Measurements from ENCODE around the gene PDE4B. TPM values are rescaled to one million over a fixed set of nuclear protein-coding genes. Genes with fewer than 3 reads are reported as not detected.

PDE4B gene
- total RNA-seq, 2 donors from 2014 or later = 18.1 to 55.4 TPM

- Histone ChIP-seq H3K9me3 (no peaks in the 10 kb centered on the region), H3K4me1 (replicated peaks) (no peaks in the 10 kb centered on the region), H3K27ac (no peak overlapping the region), H3K4me3 (no peak overlapping the region), H3K36me3 (no peaks in the 10 kb centered on the region), H3K27me3 (replicated peaks; ENCODE audit: insufficient read depth) (no peaks in the 10 kb centered on the region)
- 100% methylated on average over 1 of the region's 1 CpG for WGBS
- intact Hi-C loops (cut with DNase I) = no loop called here
- no peak for DNase-seq (ENCODE audit: low spot score)
- TF ChIP-seq, protein P1, sequence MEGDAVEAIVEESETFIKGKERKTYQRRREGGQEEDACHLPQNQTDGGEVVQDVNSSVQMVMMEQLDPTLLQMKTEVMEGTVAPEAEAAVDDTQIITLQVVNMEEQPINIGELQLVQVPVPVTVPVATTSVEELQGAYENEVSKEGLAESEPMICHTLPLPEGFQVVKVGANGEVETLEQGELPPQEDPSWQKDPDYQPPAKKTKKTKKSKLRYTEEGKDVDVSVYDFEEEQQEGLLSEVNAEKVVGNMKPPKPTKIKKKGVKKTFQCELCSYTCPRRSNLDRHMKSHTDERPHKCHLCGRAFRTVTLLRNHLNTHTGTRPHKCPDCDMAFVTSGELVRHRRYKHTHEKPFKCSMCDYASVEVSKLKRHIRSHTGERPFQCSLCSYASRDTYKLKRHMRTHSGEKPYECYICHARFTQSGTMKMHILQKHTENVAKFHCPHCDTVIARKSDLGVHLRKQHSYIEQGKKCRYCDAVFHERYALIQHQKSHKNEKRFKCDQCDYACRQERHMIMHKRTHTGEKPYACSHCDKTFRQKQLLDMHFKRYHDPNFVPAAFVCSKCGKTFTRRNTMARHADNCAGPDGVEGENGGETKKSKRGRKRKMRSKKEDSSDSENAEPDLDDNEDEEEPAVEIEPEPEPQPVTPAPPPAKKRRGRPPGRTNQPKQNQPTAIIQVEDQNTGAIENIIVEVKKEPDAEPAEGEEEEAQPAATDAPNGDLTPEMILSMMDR (IDR thresholded peaks at IDR 0.05) = no peak
- TF ChIP-seq POLR2A (IDR thresholded peaks at IDR 0.05) (no peak), POLR2AphosphoS5 (IDR thresholded peaks at IDR 0.05) (no peak)
Measured at GRCh38 chr1:66254785-66255184, 462.1 kb downstream of the PDE4B start.

- intact Hi-C loops (cut with DNase I) = no loop called here
- TF ChIP-seq POLR2A (IDR thresholded peaks at IDR 0.05) (no peak), POLR2AphosphoS5 (IDR thresholded peaks at IDR 0.05) (no peak)
- TF ChIP-seq, protein P1 (IDR thresholded peaks at IDR 0.05) = no peak
- no peak for DNase-seq (ENCODE audit: low spot score)
- H3K27ac ChIP-seq = no peak overlapping the region
- H3K27me3 ChIP-seq (replicated peaks; ENCODE audit: insufficient read depth) = no peaks in the 10 kb centered on the region
- H3K4me1 ChIP-seq (replicated peaks) = no peaks in the 10 kb centered on the region
- WGBS = 65% methylated on average over 5 of the region's 5 CpGs
- H3K36me3 ChIP-seq = no peaks in the 10 kb centered on the region
- no peak overlapping the region for H3K4me3 ChIP-seq
- H3K9me3 ChIP-seq = no peaks in the 10 kb centered on the region
Measured at GRCh38 chr1:66256629-66257572, 464.2 kb downstream of the PDE4B start.

DNA sequence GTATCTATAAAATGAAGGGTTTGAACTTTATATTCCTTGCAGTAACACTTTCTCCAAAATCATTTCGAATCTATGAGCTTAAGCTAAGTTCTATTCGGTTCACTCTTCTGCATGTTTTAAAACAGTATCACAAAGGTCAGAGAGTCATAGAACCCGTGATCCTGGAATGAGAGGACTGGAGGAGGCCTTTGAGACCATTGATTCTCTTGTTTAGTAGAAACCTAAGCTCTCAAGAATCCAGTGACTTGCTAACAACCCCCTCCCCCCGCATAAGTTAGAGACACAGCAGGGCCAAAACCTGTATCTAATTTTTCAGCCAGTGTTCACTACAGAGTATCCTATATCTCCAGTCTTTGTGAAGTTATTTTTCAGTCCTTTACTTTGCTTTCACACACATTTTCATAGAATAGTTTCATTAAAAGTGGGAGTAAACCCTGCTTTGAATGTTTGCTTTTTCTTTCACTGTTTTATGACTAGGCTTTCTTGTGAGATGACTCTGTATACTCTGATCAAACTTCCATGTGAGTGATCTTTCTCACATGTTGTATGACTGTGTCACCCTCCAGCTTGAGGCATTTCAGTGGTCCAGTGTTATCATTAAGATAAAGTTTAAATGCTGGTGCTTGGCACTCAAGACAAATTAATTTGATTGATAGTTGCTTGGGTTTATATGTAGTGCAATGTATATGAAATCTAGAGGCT, 465.9 kb downstream of the PDE4B start:
- TF ChIP-seq, protein P1 (IDR thresholded peaks at IDR 0.05) = no peak
- DNase-seq (ENCODE audit: low spot score) = no peak

DNA sequence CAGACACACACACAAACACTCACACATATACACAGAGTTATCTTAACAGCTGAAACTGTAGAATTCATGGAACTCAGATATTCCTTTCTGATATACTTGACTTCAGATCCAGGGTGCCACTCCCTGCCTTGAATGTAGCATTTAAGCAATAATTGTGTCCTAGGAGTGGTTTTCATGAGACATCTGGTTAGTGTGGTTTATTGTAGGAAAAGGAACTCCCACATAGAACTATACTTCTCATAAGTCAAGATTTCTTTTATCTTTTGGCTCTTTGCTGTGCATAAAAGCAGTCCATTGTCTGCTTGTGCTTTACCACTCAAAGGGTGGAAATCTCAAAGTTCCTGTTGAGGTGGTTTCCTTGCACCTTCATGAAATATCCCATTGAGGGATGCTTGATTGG, 468.7 kb downstream of the PDE4B start:
- Histone ChIP-seq H3K27ac (no peak overlapping the region), H3K36me3 (no peaks in the 10 kb centered on the region), H3K9me3 (no peaks in the 10 kb centered on the region), H3K27me3 (replicated peaks; ENCODE audit: insufficient read depth) (no peaks in the 10 kb centered on the region), H3K4me3 (no peak overlapping the region), H3K4me1 (replicated peaks) (no peaks in the 10 kb centered on the region)
- no peak for TF ChIP-seq POLR2AphosphoS5 (IDR thresholded peaks at IDR 0.05)
- no peak for TF ChIP-seq POLR2A (IDR thresholded peaks at IDR 0.05)
- TF ChIP-seq, protein P1 (IDR thresholded peaks at IDR 0.05) = no peak
- intact Hi-C loops (cut with DNase I) = no loop called here
- no peak for DNase-seq (ENCODE audit: low spot score)

More for the DNA sequence above, 465.9 kb downstream of the PDE4B start:
- no peaks in the 10 kb centered on the region for H3K4me1 ChIP-seq (replicated peaks)
- no peaks in the 10 kb centered on the region for H3K9me3 ChIP-seq
- 73% methylated on average over 4 of the region's 4 CpGs for WGBS
- no peak overlapping the region for H3K4me3 ChIP-seq
- no peaks in the 10 kb centered on the region for H3K27me3 ChIP-seq (replicated peaks; ENCODE audit: insufficient read depth)
- intact Hi-C loops (cut with DNase I) = no loop called here
- H3K27ac ChIP-seq = no peak overlapping the region
- H3K36me3 ChIP-seq = no peaks in the 10 kb centered on the region
